GM21381 (cell line): ENCODE results near the gene SYMPK.
"Not testable (repeated sequence)": the region's sequence is repeated elsewhere in the genome, so short reads cannot be mapped to it uniquely, and the experiment has no call there.

Experiments
- ATAC-seq: cut with Tn5 transposase; IDR thresholded peaks from one replicate; pipeline ENCODE4 v1.9.1; 2021; ENCODE audit warnings: mild to moderate bottlenecking, moderate library complexity; ENCODE audit not compliant: unreplicated experiment

SYMPK gene

DNA sequence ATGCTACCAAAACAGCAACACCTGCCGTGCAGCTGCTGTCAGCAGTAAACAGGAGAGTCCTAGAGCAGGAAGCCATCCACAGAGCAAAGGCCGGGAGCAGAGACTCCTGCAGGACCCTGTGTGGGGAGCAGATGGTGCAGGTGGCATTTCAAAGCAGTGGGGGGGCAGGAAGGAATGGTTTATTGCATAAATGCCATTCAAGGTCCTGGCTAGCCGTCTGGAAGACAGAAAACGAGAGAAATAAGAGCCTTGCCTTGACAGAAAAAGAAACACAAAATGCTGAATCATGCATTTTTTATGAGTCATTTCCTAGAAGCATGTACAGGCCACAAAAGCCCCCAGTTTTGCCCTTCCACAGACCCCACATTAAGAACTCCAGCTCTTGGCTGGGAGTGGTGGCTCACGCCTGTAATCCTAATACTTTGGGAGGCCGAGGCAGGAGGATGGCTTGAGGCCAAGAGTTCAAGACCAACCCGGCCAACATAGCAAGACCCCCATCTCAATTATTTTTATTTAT, 53.2 kb downstream of the SYMPK start:
- ATAC-seq = no peak

GRCh38 chr19:45805719-45806118, 57.2 kb downstream of the SYMPK start:
- no peak for ATAC-seq

DNA sequence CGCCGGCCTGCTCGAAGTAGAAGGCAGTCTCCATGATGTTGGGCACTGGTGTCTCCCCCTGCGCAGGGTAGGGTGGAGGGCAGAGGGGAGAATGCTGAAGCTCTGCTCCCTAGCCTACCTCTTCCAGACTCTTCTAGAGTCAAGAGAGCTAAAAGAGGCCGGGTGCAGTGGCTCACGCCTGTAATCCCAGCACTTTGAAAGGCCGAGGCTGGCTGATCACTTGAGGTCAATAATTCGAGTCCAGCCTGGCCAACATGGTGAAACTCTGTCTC, 58.1 kb downstream of the SYMPK start:
- ATAC-seq = no peak

- ATAC-seq = no peak
These were observed 58.6 kb downstream of the SYMPK start for GRCh38 chr19:45804140-45804958.

DNA sequence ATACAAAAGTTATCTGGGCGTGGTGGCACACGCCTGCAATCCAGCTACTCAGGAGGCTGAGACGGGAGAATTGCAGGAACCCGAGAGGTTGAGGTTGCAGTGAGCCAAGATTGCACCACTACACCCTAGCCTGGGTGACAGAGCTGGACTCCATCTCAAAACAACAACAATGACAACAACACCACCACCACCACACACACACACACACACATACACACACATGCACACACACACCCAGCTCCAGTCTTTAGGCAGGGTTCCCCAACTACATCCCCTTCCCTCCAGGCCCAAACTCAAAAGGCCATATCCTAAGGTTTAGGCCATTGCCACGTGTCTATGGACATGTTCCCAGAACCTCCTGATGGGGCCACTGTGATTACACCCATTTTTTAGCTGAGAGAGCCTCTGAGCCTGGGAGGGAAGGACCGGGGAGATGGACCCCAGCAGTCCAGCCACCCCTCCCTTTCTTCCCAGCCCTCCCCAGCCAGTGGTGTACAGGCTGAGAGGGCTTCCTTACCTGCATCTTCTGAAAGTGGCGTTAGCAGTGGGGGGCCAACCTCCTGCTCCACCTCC, 61.3 kb downstream of the SYMPK start:
- no peak for ATAC-seq

GRCh38 chr19:45800070-45800553, 62.8 kb downstream of the SYMPK start:
- no peak for ATAC-seq

GRCh38 chr19:45799541-45799940, 63.4 kb downstream of the SYMPK start:
- not testable (repeated sequence) for ATAC-seq

GRCh38 chr19:45798995-45799517, 63.9 kb downstream of the SYMPK start:
- no peak for ATAC-seq

- ATAC-seq = no peak
These were observed 68.3 kb downstream of the SYMPK start for GRCh38 chr19:45794627-45795026.

DNA sequence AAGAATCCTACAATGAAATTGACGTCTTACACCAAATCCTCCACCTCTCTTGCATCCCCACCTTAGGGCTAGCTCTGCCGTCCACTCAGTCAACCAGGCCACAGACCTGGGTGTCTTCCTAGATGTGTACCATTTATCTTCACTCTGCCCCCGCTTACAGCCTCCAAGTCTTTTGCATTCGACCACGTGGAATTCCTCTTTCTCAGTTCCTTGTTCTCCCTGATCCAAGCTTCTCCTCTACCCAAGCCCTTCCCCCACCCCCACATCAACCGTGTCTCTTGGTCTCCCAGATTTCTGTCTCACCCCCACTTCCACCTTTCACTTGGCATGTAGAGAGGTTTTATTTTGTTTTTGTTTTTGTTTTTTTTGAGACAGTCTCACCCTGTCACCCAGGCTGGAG, 69.1 kb downstream of the SYMPK start:
- ATAC-seq = no peak

GRCh38 chr19:45793178-45793564, 69.8 kb downstream of the SYMPK start:
- ATAC-seq = no peak

GRCh38 chr19:45792470-45793177, 70.3 kb downstream of the SYMPK start, which contains the start of gene DMWD:
Gene DMWD, minus strand, starts transcription at chr19:45792845. Its CDS starts 89 bp downstream, at chr19:45792756.
- ATAC-seq = peak; percentile 94

- peak; percentile 30 for ATAC-seq
These were observed 71.0 kb downstream of the SYMPK start for GRCh38 chr19:45791744-45792469.

DNA sequence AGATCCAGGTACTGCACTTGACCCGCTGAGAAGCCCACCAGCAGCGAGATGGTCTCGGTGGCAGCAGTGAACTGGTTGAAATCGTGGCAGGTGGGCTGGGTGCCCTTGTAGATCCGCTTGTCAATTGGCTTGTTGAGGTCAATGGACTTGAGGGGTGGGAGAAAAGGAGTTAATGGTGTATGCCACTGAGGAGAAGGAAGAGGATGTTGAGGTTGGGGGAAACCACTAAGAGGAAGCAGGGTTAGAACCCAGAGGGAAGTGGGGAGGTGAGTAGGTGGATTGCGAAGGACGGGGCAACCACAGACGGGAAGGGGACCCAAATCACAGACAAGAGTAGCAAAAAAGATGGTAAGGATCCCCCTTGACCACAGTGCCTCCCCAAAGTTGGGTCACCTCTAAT, 72.0 kb downstream of the SYMPK start:
- ATAC-seq = no peak

DNA sequence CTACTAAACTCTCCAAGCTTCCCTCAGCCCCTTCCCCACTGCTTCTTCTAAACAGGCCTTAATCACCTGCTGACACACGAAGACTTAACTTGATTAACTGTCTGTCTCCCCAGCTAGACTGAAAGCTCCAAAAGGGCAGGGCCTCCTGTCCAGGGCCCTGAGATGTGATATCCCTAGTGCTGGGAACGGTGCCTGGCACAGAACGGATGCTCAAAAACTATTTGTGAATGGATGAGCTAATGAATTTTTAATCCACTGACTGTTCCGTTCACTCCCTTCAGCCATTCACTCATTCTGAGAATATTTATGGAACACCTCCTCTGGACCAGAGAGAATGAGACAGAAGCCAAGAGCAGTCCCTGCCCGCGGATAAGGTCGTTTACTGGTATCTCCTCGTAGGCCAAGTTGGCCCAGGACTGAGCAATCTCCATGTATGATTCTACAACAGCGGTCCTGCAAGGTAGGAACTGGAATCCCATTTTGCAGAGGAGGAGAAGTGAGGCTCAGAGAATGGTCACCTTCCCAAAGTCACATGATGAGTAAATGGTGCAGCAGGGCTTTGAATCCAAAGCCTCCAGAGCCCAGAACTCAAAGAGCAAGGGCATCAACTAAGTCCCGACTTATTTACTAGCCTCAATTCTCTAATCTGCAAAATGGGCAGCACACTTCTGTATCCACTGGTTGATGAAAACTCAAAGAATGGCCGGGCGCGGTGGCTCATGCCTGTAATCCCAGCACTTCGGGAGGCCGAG, 73.7 kb downstream of the SYMPK start:
- no peak for ATAC-seq

DNA sequence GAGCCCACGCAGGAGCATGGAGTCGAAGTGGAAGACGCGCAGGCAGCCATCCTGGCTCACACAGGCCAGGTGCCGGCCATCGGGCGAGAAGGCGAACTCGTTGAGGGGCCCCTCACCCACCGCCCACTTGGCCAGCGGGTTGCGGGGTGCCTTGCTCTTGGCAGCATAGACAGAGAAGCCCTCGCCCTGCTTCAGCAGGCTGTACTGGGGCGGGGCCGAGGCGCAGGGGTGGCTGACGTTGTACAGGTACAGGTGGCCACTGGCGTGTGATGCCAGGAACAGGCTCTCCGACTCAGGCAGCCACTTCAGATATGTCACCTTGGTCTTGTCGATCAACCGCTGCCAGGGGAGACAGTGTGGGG, 76.4 kb downstream of the SYMPK start:
- no peak for ATAC-seq

DNA sequence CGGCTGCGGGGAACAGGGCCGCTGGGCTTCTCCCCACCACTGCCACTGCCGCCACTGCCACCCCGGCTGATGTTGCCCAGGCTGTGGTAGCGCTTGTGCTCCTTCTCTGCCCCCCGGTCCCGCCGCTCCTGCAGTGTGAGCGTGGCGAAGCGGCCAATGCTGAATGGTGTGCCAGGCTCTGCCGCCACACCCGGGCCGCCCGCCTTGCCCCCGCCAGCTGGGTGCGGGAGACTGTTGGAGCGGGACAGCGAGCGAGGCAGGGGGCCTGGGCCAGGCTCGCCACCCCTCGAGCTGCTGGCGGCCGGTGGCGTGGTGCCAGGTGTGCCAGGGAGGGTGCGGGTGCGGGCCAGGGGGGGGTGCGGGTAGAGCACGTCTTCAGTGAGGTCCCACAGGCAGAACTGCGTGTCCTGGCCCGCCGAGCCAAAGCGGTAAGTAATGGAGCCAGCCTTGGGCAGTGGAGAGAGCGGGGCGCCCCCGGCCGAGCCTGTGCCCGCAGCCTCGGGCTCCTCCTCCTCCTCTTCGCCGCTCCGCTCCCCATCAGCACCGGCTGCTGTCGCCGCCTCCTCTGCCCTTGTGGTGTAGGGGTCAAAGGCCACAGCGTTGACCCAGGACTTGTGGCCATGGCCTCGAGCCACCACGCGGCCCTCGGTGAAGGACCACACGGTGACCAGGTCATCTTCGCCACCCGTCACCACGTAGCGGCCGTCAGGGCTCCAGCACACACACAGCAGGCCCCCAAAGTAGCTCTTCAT, 77.0 kb downstream of the SYMPK start:
- ATAC-seq = no peak

- ATAC-seq = no peak
These were observed 77.8 kb downstream of the SYMPK start for GRCh38 chr19:45785097-45785496.

- no peak for ATAC-seq
These were observed 78.9 kb downstream of the SYMPK start for GRCh38 chr19:45784096-45784495.
